ENCODE results near the gene ZHX3. TPM values are rescaled to one million over a fixed set of nuclear protein-coding genes. Genes with fewer than 3 reads are reported as not detected.

The ZHX3 gene
- total and polyA plus RNA-seq, 2 of the 13 experiments (the other 11 are each of a cell fraction or from before 2014, with no cell fraction given): 8.4 to 11.7 TPM

- TF ChIP-seq, protein P1, sequence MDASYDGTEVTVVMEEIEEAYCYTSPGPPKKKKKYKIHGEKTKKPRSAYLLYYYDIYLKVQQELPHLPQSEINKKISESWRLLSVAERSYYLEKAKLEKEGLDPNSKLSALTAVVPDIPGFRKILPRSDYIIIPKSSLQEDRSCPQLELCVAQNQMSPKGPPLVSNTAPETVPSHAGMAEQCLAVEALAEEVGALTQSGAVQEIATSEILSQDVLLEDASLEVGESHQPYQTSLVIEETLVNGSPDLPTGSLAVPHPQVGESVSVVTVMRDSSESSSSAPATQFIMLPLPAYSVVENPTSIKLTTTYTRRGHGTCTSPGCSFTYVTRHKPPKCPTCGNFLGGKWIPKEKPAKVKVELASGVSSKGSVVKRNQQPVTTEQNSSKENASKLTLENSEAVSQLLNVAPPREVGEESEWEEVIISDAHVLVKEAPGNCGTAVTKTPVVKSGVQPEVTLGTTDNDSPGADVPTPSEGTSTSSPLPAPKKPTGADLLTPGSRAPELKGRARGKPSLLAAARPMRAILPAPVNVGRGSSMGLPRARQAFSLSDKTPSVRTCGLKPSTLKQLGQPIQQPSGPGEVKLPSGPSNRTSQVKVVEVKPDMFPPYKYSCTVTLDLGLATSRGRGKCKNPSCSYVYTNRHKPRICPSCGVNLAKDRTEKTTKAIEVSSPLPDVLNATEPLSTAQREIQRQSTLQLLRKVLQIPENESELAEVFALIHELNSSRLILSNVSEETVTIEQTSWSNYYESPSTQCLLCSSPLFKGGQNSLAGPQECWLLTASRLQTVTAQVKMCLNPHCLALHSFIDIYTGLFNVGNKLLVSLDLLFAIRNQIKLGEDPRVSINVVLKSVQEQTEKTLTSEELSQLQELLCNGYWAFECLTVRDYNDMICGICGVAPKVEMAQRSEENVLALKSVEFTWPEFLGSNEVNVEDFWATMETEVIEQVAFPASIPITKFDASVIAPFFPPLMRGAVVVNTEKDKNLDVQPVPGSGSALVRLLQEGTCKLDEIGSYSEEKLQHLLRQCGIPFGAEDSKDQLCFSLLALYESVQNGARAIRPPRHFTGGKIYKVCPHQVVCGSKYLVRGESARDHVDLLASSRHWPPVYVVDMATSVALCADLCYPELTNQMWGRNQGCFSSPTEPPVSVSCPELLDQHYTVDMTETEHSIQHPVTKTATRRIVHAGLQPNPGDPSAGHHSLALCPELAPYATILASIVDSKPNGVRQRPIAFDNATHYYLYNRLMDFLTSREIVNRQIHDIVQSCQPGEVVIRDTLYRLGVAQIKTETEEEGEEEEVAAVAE (CRISPR knock-in tag; IDR thresholded peaks at IDR 0.05; ENCODE audit: borderline replicate concordance): no peak
- peak; percentile 59; the same call in 1 of the 2 replicates for TF ChIP-seq FOSL1 (CRISPR knock-in tag; IDR thresholded peaks at IDR 0.05; ENCODE audit: borderline replicate concordance)
- TF ChIP-seq RBM22 (optimal IDR thresholded peaks at IDR 0.05; ENCODE audit: low read length): no peak
- TF ChIP-seq MIER2 (CRISPR knock-in tag; IDR thresholded peaks at IDR 0.05): no peak
- TF ChIP-seq CBFB (CRISPR knock-in tag; IDR thresholded peaks at IDR 0.05): 0 out of 2 replicates have a peak, but pooled peaks have one; percentile 13
- TF ChIP-seq, protein P2, sequence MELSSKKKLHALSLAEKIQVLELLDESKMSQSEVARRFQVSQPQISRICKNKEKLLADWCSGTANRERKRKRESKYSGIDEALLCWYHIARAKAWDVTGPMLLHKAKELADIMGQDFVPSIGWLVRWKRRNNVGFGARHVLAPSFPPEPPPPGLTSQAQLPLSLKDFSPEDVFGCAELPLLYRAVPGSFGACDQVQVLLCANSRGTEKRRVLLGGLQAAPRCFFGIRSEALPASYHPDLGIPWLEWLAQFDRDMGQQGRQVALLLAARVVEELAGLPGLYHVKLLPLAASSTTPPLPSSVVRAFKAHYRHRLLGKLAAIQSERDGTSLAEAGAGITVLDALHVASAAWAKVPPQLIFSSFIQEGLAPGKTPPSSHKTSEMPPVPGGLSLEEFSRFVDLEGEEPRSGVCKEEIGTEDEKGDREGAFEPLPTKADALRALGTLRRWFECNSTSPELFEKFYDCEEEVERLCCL (CRISPR knock-in tag; IDR thresholded peaks at IDR 0.05; ENCODE audit: borderline replicate concordance): no peak
- TF ChIP-seq TBX2 (CRISPR knock-in tag; IDR thresholded peaks at IDR 0.05; ENCODE audit: borderline replicate concordance): peak; percentile 50; the same call in 1 of the 2 replicates
- TF ChIP-seq RAD21 (CRISPR knock-in tag; IDR thresholded peaks at IDR 0.05): no peak
- TF ChIP-seq, protein P3, sequence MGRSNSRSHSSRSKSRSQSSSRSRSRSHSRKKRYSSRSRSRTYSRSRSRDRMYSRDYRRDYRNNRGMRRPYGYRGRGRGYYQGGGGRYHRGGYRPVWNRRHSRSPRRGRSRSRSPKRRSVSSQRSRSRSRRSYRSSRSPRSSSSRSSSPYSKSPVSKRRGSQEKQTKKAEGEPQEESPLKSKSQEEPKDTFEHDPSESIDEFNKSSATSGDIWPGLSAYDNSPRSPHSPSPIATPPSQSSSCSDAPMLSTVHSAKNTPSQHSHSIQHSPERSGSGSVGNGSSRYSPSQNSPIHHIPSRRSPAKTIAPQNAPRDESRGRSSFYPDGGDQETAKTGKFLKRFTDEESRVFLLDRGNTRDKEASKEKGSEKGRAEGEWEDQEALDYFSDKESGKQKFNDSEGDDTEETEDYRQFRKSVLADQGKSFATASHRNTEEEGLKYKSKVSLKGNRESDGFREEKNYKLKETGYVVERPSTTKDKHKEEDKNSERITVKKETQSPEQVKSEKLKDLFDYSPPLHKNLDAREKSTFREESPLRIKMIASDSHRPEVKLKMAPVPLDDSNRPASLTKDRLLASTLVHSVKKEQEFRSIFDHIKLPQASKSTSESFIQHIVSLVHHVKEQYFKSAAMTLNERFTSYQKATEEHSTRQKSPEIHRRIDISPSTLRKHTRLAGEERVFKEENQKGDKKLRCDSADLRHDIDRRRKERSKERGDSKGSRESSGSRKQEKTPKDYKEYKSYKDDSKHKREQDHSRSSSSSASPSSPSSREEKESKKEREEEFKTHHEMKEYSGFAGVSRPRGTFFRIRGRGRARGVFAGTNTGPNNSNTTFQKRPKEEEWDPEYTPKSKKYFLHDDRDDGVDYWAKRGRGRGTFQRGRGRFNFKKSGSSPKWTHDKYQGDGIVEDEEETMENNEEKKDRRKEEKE (IDR thresholded peaks at IDR 0.05): no peak
- TF ChIP-seq MYPOP (CRISPR knock-in tag; IDR thresholded peaks at IDR 0.05): 0 out of 2 replicates have a peak, but pooled peaks have one; percentile 63
- TF ChIP-seq ZNF446 (CRISPR knock-in tag; IDR thresholded peaks at IDR 0.05): no peak
- no peak for TF ChIP-seq KDM6A (CRISPR knock-in tag; IDR thresholded peaks at IDR 0.05; ENCODE audit: low read depth)
- TF ChIP-seq ZNF720 (CRISPR knock-in tag; IDR thresholded peaks at IDR 0.05): no peak
Measured at GRCh38 chr20:41329435-41330342, 12.2 kb upstream of the ZHX3 start (continued).
